MM.1S (cell line): Measurements from ENCODE around the gene FXR2.

Source experiments
- DNase-seq: peaks from one replicate; pipeline ENCODE4 v3.0.0-alpha.2; 2015
- H2AFZ ChIP-seq: fragments of 300-600 bp; sonication (generic); 2 replicates; pipeline ENCODE4 v1.6.0; 2016; ENCODE audit warnings: antibody characterized with exemption, low read length
- H3F3A ChIP-seq: fragments of 300-600 bp; sonication (generic); 2 replicates; pipeline ENCODE4 v1.6.1; 2016; ENCODE audit warnings: mild to moderate bottlenecking, antibody characterized with exemption, low read length, moderate library complexity, mixed read lengths; ENCODE audit not compliant: insufficient read depth
- H3K27ac ChIP-seq: fragments of 300-600 bp; sonication (generic); 2 replicates; pipeline ENCODE4 v1.5.1; 2016; ENCODE audit warnings: mild to moderate bottlenecking, low read length
- H3K27me3 ChIP-seq: fragments of 300-600 bp; sonication (generic); replicated peaks from 2 replicates; pipeline ENCODE4 v1.6.0; 2016; ENCODE audit warnings: low read length; ENCODE audit not compliant: insufficient read depth
- H3K36me3 ChIP-seq: fragments of 300-600 bp; sonication (generic); replicated peaks from 2 replicates; pipeline ENCODE4 v1.6.1; 2016; ENCODE audit warnings: mild to moderate bottlenecking, low read length, mixed read lengths; ENCODE audit not compliant: insufficient read depth
- H3K4me1 ChIP-seq: fragments of 300-600 bp; sonication (generic); 2 replicates; pipeline ENCODE4 v1.6.1; 2016; ENCODE audit warnings: low read length, mixed read lengths
- H3K4me2 ChIP-seq: fragments of 300-600 bp; sonication (generic); 2 replicates; pipeline ENCODE4 v1.6.0; 2016; ENCODE audit warnings: low read depth, low read length
- H3K4me3 ChIP-seq: fragments of 300-600 bp; sonication (generic); 2 replicates; pipeline ENCODE4 v1.5.1; 2016; ENCODE audit warnings: low read length, mixed read lengths
- H3K79me2 ChIP-seq: fragments of 300-600 bp; sonication (generic); 2 replicates; pipeline ENCODE4 v1.6.1; 2016; ENCODE audit warnings: mixed run types, low read length, mixed read lengths
- H3K9ac ChIP-seq: fragments of 300-600 bp; sonication (generic); 2 replicates; pipeline ENCODE4 v1.6.1; 2016; ENCODE audit warnings: low read length, mixed read lengths
- H3K9me2 ChIP-seq: fragments of 300-600 bp; sonication (generic); replicated peaks from 2 replicates; pipeline ENCODE4 v1.6.1; 2016; ENCODE audit warnings: mild to moderate bottlenecking, low read length, mixed read lengths; ENCODE audit not compliant: insufficient read depth
- H3K9me3 ChIP-seq: fragments of 300-600 bp; sonication (generic); replicated peaks from 2 replicates; pipeline ENCODE4 v1.6.1; 2016; ENCODE audit warnings: mild to moderate bottlenecking, low read length, mixed read lengths; ENCODE audit not compliant: insufficient read depth
- H4K20me1 ChIP-seq: fragments of 300-600 bp; sonication (generic); 2 replicates; pipeline ENCODE4 v1.6.1; 2016; ENCODE audit warnings: mild to moderate bottlenecking, low read length, moderate library complexity, mixed read lengths; ENCODE audit not compliant: insufficient read depth
- EZH2 ChIP-seq: fragments of 300-600 bp; sonication (generic); optimal IDR thresholded peaks from 2 replicates; pipeline ENCODE3; 2017; ENCODE audit warnings: low read depth, mild to moderate bottlenecking, antibody characterized with exemption, low read length, mixed read lengths
- EZH2phosphoT487 ChIP-seq: fragments of 300-600 bp; sonication (generic); IDR thresholded peaks from 2 replicates; pipeline ENCODE4 v1.6.1; 2018; ENCODE audit warnings: antibody characterized with exemption, low read length
- TF ChIP-seq, protein P1 (sequence below): fragments of 300-600 bp; sonication (generic); IDR thresholded peaks from 2 replicates; pipeline ENCODE4 v1.5.1; 2016; ENCODE audit warnings: antibody characterized with exemption, low read length, mixed read lengths

FXR2 gene

DNA sequence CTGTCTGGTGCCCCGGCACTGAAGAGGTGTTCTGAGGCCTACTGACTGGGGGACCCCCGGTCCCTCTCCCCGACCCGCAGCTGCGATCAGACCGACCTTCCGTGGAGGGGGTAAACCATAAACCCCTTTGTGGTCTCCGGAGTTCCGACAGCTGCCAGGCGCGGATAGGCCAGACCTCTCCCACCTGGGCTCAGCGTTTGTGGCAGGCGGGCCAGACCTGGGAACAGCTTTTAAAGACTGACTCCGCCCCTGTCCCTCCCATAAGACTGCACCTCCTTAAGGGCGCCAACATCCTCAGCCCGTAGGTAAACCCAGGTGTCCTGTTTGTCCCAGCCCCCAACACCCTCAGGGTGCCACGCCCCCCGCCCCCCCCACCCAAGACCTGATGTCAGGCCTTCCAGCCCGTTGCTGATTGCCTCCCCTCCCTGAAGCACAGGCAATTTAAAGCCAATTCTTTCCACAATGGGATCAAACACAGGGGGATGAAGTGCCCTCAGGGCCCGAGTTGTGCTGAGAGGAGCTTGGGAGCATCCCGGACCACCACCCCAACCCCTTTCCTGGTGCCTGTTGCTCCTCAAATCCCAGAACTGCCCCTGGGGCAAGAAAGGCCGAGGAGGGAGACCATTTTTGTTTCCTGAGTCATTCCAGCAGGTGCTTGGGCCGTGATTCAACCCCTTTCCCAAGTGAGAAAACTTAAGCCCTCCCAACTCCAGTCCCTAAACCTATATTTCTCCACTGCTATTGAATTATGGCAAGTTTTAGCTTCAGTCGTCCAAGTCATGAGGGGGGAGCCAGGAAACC lies 24.6 kb downstream of the FXR2 start, which contains the start of gene SOX15:
Gene SOX15 (minus strand): TSS at position 204 of the 801 bp plus-strand sequence. CDS start 418 bp downstream, outside the sequence.
- Histone ChIP-seq H3K27me3 (no peaks in the 10 kb centered on the region), H4K20me1 (no peaks in the 10 kb centered on the region), H3K4me2 (no peak within 1 kb of the TSS), H3K4me1 (no peaks in the 10 kb centered on the region), H3K27ac (no peak within 1 kb of the TSS), H3K9me2 (no peaks in the 10 kb centered on the region), H3F3A (0 out of 2 replicates have a peak, but pooled peaks cover 8% of the 10 kb centered on the region), H3K36me3 (no peaks in the 10 kb centered on the region), H3K9me3 (no peaks in the 10 kb centered on the region), H3K79me2 (peaks cover 15% of the 10 kb centered on the region), H3K9ac (no peak within 1 kb of the TSS), H3K4me3 (no peak within 1 kb of the TSS), H2AFZ (no peak within 1 kb of the TSS)
- TF ChIP-seq, protein P1, sequence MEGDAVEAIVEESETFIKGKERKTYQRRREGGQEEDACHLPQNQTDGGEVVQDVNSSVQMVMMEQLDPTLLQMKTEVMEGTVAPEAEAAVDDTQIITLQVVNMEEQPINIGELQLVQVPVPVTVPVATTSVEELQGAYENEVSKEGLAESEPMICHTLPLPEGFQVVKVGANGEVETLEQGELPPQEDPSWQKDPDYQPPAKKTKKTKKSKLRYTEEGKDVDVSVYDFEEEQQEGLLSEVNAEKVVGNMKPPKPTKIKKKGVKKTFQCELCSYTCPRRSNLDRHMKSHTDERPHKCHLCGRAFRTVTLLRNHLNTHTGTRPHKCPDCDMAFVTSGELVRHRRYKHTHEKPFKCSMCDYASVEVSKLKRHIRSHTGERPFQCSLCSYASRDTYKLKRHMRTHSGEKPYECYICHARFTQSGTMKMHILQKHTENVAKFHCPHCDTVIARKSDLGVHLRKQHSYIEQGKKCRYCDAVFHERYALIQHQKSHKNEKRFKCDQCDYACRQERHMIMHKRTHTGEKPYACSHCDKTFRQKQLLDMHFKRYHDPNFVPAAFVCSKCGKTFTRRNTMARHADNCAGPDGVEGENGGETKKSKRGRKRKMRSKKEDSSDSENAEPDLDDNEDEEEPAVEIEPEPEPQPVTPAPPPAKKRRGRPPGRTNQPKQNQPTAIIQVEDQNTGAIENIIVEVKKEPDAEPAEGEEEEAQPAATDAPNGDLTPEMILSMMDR, result no peak
- TF ChIP-seq EZH2, result no peak
- no peak for TF ChIP-seq EZH2phosphoT487
- no peak for DNase-seq

DNA sequence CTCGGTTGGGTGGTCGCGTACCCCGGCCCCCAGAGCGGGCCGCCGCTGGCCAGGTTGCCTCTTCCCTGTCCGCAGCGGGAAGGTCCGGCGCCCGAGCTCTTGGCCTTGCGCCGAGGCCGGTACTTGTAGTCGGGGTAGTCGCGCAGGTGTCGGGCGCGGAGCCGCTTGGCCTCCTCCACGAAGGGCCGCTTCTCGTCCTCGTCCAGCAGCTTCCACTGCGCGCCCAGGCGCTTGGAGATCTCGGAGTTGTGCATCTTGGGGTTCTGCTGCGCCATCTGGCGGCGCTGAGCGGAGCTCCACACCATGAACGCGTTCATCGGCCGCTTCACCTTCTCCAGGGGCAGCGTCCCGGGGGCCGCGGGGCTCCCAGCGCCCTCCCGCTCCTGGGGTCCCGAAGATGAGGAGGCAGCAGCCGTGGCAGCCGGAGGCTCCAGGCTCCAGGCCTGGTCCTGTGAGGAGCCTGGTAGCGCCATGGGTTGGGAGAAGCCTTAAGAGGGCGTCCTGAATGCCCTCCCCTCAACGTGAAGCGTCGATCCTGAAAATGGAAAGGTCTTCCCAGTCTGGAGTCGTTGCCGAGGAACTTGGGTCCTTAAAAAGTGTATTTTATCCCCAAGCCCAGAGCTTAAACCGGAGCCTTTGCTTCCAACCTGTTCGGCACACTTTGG lies 25.4 kb downstream of the FXR2 start:
- no peak for DNase-seq
- Histone ChIP-seq H3K9me2 (no peaks in the 10 kb centered on the region), H3F3A (peaks cover 9% of the 10 kb centered on the region; the same call in 1 of the 2 replicates), H3K4me2 (no peak overlapping the region), H3K4me1 (0 out of 2 replicates have a peak, but pooled peaks cover 2% of the 10 kb centered on the region), H3K9me3 (no peaks in the 10 kb centered on the region), H3K4me3 (no peak overlapping the region), H3K36me3 (no peaks in the 10 kb centered on the region), H3K79me2 (peaks cover 23% of the 10 kb centered on the region), H4K20me1 (no peaks in the 10 kb centered on the region), H3K27me3 (no peaks in the 10 kb centered on the region), H3K9ac (no peak overlapping the region), H3K27ac (no peak overlapping the region), H2AFZ (no peak overlapping the region)
- TF ChIP-seq, protein P1, result no peak; the same call in 1 of the 2 replicates
- no peak for TF ChIP-seq EZH2
- no peak for TF ChIP-seq EZH2phosphoT487

DNA sequence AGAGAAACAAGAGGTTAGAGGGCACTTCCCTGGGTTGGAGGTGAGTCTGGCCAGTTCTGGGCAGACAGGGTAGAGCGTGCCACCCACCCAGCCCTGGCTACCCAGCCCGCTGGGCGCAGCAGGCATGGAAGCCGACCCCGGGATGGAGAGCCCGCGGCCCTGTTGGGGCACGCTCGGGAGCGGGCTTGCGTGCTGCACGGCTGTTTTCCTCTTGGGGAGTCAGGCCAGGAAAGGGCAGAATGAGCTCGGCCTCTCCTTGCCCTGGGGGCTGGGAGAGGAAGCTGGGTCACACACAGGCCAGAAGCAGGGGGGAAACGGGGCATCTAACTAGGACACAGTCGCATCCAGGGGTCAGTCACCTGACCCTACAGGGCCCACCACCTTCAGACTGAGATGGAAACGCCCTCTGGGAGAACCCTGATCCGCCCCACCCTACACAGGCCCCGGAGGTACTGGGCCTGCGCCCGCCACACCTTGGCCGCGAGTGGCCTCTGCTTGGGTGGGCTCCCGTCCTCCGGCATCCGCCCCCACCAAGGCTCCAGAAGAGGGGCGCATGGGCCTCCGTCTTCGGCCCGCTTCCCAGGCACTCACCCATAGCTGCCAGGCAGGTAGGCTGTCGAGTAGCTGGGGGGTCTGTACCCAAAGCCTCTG lies 26.0 kb downstream of the FXR2 start:
- Histone ChIP-seq H3K9me3 (no peaks in the 10 kb centered on the region), H3K9ac (no peak overlapping the region), H3K9me2 (no peaks in the 10 kb centered on the region), H3K79me2 (peaks cover 26% of the 10 kb centered on the region), H3K27me3 (no peaks in the 10 kb centered on the region), H3K4me1 (0 out of 2 replicates have a peak, but pooled peaks cover 2% of the 10 kb centered on the region), H3K36me3 (no peaks in the 10 kb centered on the region), H3K4me3 (no peak overlapping the region), H3F3A (peaks cover 12% of the 10 kb centered on the region; the same call in 1 of the 2 replicates), H3K27ac (no peak overlapping the region), H4K20me1 (no peaks in the 10 kb centered on the region), H3K4me2 (no peak overlapping the region), H2AFZ (no peak overlapping the region)
- DNase-seq, result no peak
- no peak for TF ChIP-seq EZH2
- TF ChIP-seq, protein P1, result no peak
- no peak for TF ChIP-seq EZH2phosphoT487
